ENCODE measurements around the gene HOOK2.

The HOOK2 gene

DNA sequence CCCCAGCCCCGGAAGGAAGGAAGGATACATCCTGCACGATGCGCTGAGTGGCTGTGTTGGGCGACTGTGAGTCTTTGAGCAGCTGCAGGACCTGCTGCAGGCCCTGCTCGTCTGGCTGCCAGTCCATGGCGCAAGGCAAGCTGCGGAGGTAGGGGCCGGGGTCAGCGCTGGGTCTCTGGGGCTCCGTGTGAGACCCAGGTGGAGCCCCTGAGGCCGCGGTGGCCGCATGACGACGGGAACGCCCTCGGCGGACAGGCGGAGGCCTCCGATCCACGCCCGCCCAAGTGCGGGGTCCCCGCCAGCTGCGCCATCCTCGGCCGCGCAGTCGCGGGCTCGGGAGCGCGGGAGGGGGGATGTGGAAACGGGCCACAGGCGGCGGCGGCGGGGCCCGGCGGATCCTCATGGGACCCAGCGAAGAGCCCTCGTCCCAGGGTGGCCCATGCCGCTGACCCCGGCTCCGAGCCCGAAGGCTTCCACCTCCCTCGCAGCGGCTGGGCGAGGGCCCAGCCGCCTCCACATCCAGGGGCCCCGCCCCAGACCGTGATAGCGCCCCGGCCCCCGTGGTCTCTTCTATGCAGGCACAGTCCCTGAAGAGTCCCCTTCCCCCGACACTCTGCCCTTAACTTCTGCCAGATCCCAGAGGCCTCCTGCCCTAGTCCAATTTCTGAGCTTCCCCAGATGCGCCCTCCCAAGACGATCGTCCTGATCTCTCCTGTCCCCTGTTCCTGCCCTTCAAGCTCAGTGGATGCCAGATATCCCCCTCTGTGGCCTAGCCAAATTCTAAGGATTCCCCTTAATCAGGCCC, 54.3 kb downstream of the HOOK2 start (continued):
- TF ChIP-seq, protein P1, sequence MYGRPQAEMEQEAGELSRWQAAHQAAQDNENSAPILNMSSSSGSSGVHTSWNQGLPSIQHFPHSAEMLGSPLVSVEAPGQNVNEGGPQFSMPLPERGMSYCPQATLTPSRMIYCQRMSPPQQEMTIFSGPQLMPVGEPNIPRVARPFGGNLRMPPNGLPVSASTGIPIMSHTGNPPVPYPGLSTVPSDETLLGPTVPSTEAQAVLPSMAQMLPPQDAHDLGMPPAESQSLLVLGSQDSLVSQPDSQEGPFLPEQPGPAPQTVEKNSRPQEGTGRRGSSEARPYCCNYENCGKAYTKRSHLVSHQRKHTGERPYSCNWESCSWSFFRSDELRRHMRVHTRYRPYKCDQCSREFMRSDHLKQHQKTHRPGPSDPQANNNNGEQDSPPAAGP (tag by site-specific recombination; IDR thresholded peaks at IDR 0.05): peak; percentile 52
- TF ChIP-seq ZBTB48 (tag by site-specific recombination; IDR thresholded peaks at IDR 0.05) (peak; percentile 42; the same call in 1 of the 2 replicates), GLI2 (tag by site-specific recombination; IDR thresholded peaks at IDR 0.05; ENCODE audit: borderline replicate concordance, low read depth) (no peak), IKZF3 (tag by site-specific recombination; IDR thresholded peaks at IDR 0.05) (no peak), ZNF610 (tag by site-specific recombination; IDR thresholded peaks at IDR 0.05; ENCODE audit: borderline replicate concordance) (no peak), TSHZ1 (tag by site-specific recombination; IDR thresholded peaks at IDR 0.05; ENCODE audit: borderline replicate concordance) (no peak), ZNF169 (tag by site-specific recombination; IDR thresholded peaks at IDR 0.05) (no peak), ZNF837 (tag by site-specific recombination; IDR thresholded peaks at IDR 0.05) (no peak), ZNF76 (tag by site-specific recombination; IDR thresholded peaks at IDR 0.05; ENCODE audit: borderline replicate concordance, low read depth) (no peak), ZNF558 (tag by site-specific recombination; IDR thresholded peaks at IDR 0.05) (no peak), SP2 (tag by site-specific recombination; IDR thresholded peaks at IDR 0.05) (peak; percentile 12; the same call in 1 of the 2 replicates), KLF1 (tag by site-specific recombination; IDR thresholded peaks at IDR 0.05) (peak; percentile 55), ZBTB20 (tag by site-specific recombination; IDR thresholded peaks at IDR 0.05) (peak; percentile 77), ZSCAN23 (tag by site-specific recombination; IDR thresholded peaks at IDR 0.05) (no peak), INSM2 (tag by site-specific recombination; IDR thresholded peaks at IDR 0.05) (no peak), EGR2 (tag by site-specific recombination; IDR thresholded peaks at IDR 0.05; ENCODE audit: low read depth) (peak; percentile 31; the same call in 1 of the 2 replicates), ZNF654 (tag by site-specific recombination; IDR thresholded peaks at IDR 0.05; ENCODE audit: low read depth) (no peak), ZFP41 (tag by site-specific recombination; IDR thresholded peaks at IDR 0.05; ENCODE audit: borderline replicate concordance) (no peak), ELK4 (IDR thresholded peaks at IDR 0.05; ENCODE audit: borderline replicate concordance, low read depth, low read length) (no peak), GFI1B (tag by site-specific recombination; IDR thresholded peaks at IDR 0.05) (no peak), KLF10 (tag by site-specific recombination; IDR thresholded peaks at IDR 0.05) (no peak), KLF9 (tag by site-specific recombination; IDR thresholded peaks at IDR 0.05; ENCODE audit: low read depth) (peak; percentile 18; the same call in 1 of the 2 replicates)
- TF ChIP-seq, protein P2, sequence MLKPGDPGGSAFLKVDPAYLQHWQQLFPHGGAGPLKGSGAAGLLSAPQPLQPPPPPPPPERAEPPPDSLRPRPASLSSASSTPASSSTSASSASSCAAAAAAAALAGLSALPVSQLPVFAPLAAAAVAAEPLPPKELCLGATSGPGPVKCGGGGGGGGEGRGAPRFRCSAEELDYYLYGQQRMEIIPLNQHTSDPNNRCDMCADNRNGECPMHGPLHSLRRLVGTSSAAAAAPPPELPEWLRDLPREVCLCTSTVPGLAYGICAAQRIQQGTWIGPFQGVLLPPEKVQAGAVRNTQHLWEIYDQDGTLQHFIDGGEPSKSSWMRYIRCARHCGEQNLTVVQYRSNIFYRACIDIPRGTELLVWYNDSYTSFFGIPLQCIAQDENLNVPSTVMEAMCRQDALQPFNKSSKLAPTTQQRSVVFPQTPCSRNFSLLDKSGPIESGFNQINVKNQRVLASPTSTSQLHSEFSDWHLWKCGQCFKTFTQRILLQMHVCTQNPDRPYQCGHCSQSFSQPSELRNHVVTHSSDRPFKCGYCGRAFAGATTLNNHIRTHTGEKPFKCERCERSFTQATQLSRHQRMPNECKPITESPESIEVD (tag by site-specific recombination; IDR thresholded peaks at IDR 0.05): no peak

Measured in HEK293 (cell line).